A204.1 (cell line): ENCODE results near the gene ARRDC2.
"Not testable (repeated sequence)": the region's sequence is repeated elsewhere in the genome, so short reads cannot be mapped to it uniquely, and the experiment has no call there.

Experiments used
- FAIRE-seq: peaks from 2 replicates; lab custom pipeline; 2012; peaks lifted over from hg19 to GRCh38; lab: Jason Lieb, UNC

ARRDC2 gene

GRCh38 chr19:18016209-18016910, 8.4 kb downstream of the ARRDC2 start:
- FAIRE-seq: no peak

GRCh38 chr19:18017275-18018083, 9.5 kb downstream of the ARRDC2 start:
- no peak for FAIRE-seq

- FAIRE-seq: no peak
Observed at GRCh38 chr19:18020212-18021085, 12.5 kb downstream of the ARRDC2 start.

GRCh38 chr19:18021121-18021755, 13.3 kb downstream of the ARRDC2 start:
- FAIRE-seq: no peak

GRCh38 chr19:18023622-18024251, 15.8 kb downstream of the ARRDC2 start:
- no peak for FAIRE-seq

GRCh38 chr19:18027151-18027550, 19.2 kb downstream of the ARRDC2 start:
- no peak for FAIRE-seq

GRCh38 chr19:18029617-18030338, 21.8 kb downstream of the ARRDC2 start:
- no peak for FAIRE-seq

GRCh38 chr19:18031401-18031800, 23.4 kb downstream of the ARRDC2 start:
- not testable (repeated sequence) for FAIRE-seq

GRCh38 chr19:18032102-18032501, 24.1 kb downstream of the ARRDC2 start:
- not testable (repeated sequence) for FAIRE-seq

- no peak for FAIRE-seq
Observed at GRCh38 chr19:18041054-18041453, 33.1 kb downstream of the ARRDC2 start.

- FAIRE-seq: no peak
Observed at GRCh38 chr19:18043676-18044075, 35.7 kb downstream of the ARRDC2 start.

GRCh38 chr19:18044825-18045304, 36.9 kb downstream of the ARRDC2 start:
- FAIRE-seq: no peak

GRCh38 chr19:18045307-18046050, 37.5 kb downstream of the ARRDC2 start:
- no peak for FAIRE-seq

- FAIRE-seq: no peak
Observed at GRCh38 chr19:18046059-18046718, 38.2 kb downstream of the ARRDC2 start.

GRCh38 chr19:18049385-18049784, 41.4 kb downstream of the ARRDC2 start:
- FAIRE-seq: no peak

- no peak for FAIRE-seq
Observed at GRCh38 chr19:18051887-18052286, 43.9 kb downstream of the ARRDC2 start.

GRCh38 chr19:18053576-18054219, 45.7 kb downstream of the ARRDC2 start:
- no peak for FAIRE-seq

- no peak for FAIRE-seq
Observed at GRCh38 chr19:18055967-18056366, 48.0 kb downstream of the ARRDC2 start.

- FAIRE-seq: no peak
Observed at GRCh38 chr19:18057557-18057956, 49.6 kb downstream of the ARRDC2 start.
